Keratinocyte (primary cell): ENCODE data around the gene RSPO3.

ENCODE experiments used
- CTCF ChIP-seq, 3 experiments: IDR thresholded peaks in 1 of 3; conservative IDR thresholded peaks in 1 of 3; optimal IDR thresholded peaks in 1 of 3; 2 replicates in 2 of 3; 3 replicates in 1 of 3; pipeline versions ENCODE3 to v1.5.1; 2011; ENCODE audit warnings: low read length in 3 of 3, mild to moderate bottlenecking in 3 of 3, moderate library complexity in 2 of 3, control low read depth in 1 of 3, inconsistent platforms in 1 of 3; ENCODE audit not compliant: insufficient read depth in 2 of 3; ENCODE audit errors: extremely low read depth in 1 of 3
- EZH2 ChIP-seq: IDR thresholded peaks from one replicate; pipeline ENCODE4 v1.6.1; 2012; ENCODE audit warnings: inconsistent platforms, mild to moderate bottlenecking, low read length, moderate library complexity

GRCh38 chr6:127134136-127134535 lies 15.7 kb downstream of the RSPO3 start:
- no peak for TF ChIP-seq CTCF (optimal IDR thresholded peaks at IDR 0.05 in 1 of 3, IDR thresholded peaks at IDR 0.05 in 1 of 3, conservative IDR thresholded peaks at IDR 0.05 in 1 of 3; ENCODE audit: extremely low read depth in 1 of 3, insufficient read depth in 2 of 3, low read length in 3 of 3)
- TF ChIP-seq EZH2: no peak
